ENCODE results near the gene RAB30.

The RAB30 gene

DNA sequence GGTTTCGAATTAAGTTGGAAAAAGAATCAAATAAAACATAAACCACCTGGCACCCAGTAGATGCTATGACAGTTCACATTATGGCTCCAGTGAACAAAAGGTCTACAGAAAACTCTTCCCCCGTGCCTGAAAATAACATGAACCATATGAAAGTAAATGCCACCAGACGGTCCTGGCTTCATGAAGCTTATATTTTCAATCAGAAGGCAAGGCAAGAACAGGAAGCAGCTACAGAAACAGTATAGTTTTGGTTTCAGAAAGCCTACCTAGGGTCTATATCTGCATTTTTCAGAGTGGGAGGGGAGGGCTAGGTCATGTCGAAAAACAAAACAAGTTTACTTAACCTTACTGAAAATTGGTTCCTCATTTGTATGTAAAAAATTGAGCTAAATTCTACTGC lies 9.8 kb downstream of the RAB30 start:
- Histone ChIP-seq H3K36me3 (replicated peaks) (no peaks in the 10 kb centered on the region), H3K27me3 (ENCODE audit: low read depth) (no peaks in the 10 kb centered on the region), H3K9me3 (no peaks in the 10 kb centered on the region), H3K4me1 (no peaks in the 10 kb centered on the region), H3K4me3 (no peak overlapping the region)
- in situ Hi-C loops (cut with MboI; ENCODE audit: low sequenced_read_pairs): no loop called here
- no peak for DNase-seq (ENCODE audit: low spot score in 2 of 2)

DNA sequence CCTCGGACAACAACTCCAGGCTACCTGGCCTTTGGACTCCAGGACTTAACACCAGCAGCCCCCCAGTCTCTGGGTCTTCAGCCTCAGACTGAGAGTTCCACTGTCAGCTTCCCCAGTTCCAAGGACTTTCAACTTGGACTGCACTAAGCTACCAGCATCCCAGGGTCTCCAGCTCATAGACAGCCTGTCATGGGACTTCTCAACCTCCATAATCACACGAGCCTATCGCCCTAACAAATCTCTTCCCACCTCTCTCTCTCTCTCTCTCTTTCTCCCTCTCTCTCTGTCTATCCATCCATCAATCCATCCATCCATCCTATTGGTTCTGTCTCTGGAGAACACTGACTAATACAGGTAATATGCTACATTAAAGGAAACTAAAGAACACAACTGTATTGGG lies 10.7 kb downstream of the RAB30 start:
- in situ Hi-C loops (cut with MboI; ENCODE audit: low sequenced_read_pairs): no loop called here
- Histone ChIP-seq H3K9me3 (no peaks in the 10 kb centered on the region), H3K27me3 (ENCODE audit: low read depth) (no peaks in the 10 kb centered on the region), H3K4me3 (no peak overlapping the region), H3K36me3 (replicated peaks) (no peaks in the 10 kb centered on the region), H3K4me1 (no peaks in the 10 kb centered on the region)
- DNase-seq (ENCODE audit: low spot score in 2 of 2): no peak

DNA sequence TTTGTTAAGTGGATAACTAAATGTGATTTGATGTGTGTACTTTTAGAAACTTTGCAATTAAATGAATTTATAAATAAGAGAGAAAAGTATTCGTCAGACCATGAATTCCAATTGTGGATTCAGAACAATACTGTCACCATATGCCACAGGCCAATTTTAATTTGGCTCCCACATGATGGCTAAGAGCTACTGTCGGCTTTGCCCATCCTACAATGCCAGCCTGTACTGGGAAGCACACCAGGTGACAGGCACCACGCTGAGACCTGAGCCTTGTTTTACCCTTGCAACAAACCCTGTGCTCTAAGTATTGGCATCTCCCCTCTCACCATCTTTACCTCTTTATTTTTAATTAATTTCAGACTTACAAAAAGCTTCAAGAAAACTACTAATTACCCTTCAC lies 14.0 kb downstream of the RAB30 start:
- H3K36me3 ChIP-seq (replicated peaks): no peaks in the 10 kb centered on the region
- H3K27me3 ChIP-seq (ENCODE audit: low read depth): no peaks in the 10 kb centered on the region
- in situ Hi-C loops (cut with MboI; ENCODE audit: low sequenced_read_pairs): no loop called here

DNA sequence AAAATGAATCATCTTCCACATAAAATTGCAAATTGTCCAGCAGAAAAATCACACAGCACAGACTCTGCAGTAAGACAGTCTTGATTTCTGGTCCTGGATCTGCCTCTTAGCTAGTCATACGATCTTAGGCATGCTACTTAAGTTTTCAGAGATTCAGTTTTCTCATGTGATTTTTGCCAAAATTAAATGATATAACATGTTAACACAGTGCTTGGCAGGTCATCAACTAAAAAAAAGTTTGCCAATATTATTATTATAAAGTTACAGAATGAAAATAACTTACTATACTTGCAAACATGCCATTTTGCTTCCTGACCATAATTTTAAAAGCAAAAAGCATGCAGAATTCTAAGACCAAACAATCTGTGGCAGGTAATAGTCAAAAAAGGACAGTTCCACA lies 15.1 kb downstream of the RAB30 start:
- Histone ChIP-seq H3K27me3 (ENCODE audit: low read depth) (no peaks in the 10 kb centered on the region), H3K9me3 (no peaks in the 10 kb centered on the region), H3K4me3 (no peak overlapping the region), H3K4me1 (no peaks in the 10 kb centered on the region), H3K36me3 (replicated peaks) (no peaks in the 10 kb centered on the region)
- DNase-seq (ENCODE audit: low spot score in 2 of 2): no peak
- in situ Hi-C loops (cut with MboI; ENCODE audit: low sequenced_read_pairs): no loop called here

More for the DNA sequence above, 14.0 kb downstream of the RAB30 start:
- no peak for DNase-seq (ENCODE audit: low spot score in 2 of 2)
- no peaks in the 10 kb centered on the region for H3K9me3 ChIP-seq
- no peak overlapping the region for H3K4me3 ChIP-seq
- H3K4me1 ChIP-seq: no peaks in the 10 kb centered on the region

DNA sequence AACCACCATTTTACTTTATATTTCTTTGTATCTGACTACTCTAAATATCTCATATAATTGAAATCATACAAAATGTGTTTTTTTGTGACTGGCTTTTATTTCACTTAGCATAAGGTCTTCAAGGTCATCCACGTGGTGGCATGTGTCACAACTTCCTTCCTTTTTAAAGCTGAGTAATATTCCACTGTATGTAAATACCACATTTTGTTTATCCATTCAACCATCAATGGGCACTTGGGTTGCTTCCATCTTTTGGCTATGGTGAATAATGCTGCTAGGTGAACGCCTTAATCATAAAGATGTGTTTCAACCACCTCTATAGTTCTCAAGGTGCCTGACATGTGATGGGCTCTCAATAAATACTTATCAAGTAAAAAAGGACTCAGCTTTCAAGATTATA lies 15.5 kb downstream of the RAB30 start:
- Histone ChIP-seq H3K4me1 (no peaks in the 10 kb centered on the region), H3K27me3 (ENCODE audit: low read depth) (no peaks in the 10 kb centered on the region), H3K4me3 (no peak overlapping the region), H3K36me3 (replicated peaks) (no peaks in the 10 kb centered on the region), H3K9me3 (no peaks in the 10 kb centered on the region)
- in situ Hi-C loops (cut with MboI; ENCODE audit: low sequenced_read_pairs): no loop called here
- DNase-seq (ENCODE audit: low spot score in 2 of 2): no peak

DNA sequence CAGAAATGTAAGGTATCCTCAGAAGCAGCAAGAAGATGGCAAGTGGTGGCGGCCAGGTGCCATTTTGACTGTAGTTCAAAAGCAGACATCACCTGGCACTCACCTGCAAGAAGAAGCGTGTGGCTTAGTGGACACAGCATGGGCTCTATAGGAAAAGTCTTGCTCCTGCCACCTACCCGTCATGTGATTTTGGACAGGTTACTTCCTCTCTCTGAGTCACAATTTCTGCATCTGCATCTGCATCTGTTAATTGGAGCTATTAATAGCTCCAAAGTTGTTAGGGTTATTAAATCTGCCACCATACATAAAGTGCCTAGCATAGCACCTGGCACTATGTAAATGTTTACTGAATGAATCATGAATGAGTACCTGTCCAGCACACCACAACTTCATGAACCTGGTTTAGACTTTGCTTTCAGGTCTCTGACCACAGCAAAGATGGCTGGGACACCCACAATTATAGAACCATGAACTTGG lies 16.8 kb downstream of the RAB30 start:
- in situ Hi-C loops (cut with MboI; ENCODE audit: low sequenced_read_pairs): no loop called here
- Histone ChIP-seq H3K27me3 (ENCODE audit: low read depth) (no peaks in the 10 kb centered on the region), H3K4me1 (no peaks in the 10 kb centered on the region), H3K9me3 (no peaks in the 10 kb centered on the region), H3K4me3 (no peak overlapping the region), H3K36me3 (replicated peaks) (no peaks in the 10 kb centered on the region)
- no peak for DNase-seq (ENCODE audit: low spot score in 2 of 2)

DNA sequence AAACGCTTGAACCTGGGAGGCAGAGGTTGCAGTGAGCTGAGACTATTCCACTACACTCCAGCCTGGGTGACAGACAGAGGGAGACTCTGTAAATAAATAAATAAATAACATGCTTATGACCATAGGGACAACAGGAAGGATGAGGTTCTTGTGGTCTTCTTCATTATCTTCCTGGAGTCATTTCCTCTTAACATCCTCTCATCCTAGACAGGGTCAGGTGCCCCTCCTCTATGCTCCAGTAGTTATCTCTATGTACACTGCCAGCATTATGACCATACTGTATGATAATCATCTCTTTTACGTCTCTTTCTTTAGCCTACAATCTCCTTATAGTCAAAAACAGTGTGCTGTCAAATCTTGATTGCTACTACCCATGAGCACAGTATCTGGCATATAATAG lies 17.7 kb downstream of the RAB30 start:
- H3K4me1 ChIP-seq: no peaks in the 10 kb centered on the region
- no peak for DNase-seq (ENCODE audit: low spot score in 2 of 2)
- in situ Hi-C loops (cut with MboI; ENCODE audit: low sequenced_read_pairs): no loop called here
- no peaks in the 10 kb centered on the region for H3K27me3 ChIP-seq (ENCODE audit: low read depth)
- no peaks in the 10 kb centered on the region for H3K9me3 ChIP-seq
- no peak overlapping the region for H3K4me3 ChIP-seq
- no peaks in the 10 kb centered on the region for H3K36me3 ChIP-seq (replicated peaks)

DNA sequence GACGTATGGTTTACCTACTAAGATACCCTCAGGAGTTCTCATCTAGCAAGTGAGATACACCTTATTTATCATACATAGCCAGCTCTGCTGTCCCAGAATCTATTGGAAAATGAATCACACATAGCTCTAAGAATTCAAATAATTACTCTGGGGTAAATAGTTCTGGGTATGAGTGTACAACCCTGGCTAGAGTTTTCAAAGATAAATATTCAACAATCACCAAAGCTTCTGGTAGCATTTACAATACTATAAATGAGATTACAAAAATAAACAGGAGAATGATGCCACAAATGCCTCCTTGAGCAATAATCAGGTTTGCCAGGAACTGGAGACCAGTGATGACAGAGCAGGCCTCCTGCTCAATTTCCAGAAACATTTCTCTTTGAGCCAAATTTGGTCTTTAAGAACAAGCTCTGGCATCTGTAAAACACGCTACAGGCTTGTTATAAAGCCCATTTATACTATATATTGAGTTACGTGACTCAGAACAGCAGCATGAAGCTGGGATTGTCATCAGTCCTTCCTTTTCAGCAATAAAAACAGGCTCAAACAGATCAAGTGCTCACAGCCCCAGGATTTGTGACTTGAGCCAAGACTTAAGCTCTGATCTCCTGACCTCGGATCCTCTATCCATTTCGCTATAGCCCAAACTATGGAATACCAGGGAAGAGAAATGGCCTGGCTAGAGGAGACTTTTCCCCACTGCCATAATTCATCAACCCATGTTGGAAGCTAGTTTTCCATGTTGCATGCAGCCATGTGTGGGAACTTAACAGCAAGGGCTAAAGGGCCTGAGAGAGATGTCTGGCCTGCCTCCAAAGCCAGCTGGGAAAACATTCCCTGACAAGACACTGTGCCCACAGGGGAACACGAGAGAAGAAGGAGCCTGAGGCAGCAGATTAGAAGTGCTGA lies 19.7 kb downstream of the RAB30 start:
- H3K9me3 ChIP-seq: no peaks in the 10 kb centered on the region
- H3K27me3 ChIP-seq (ENCODE audit: low read depth): no peaks in the 10 kb centered on the region
- H3K4me1 ChIP-seq: peaks cover 12% of the 10 kb centered on the region
- in situ Hi-C loops (cut with MboI; ENCODE audit: low sequenced_read_pairs): no loop called here
- no peaks in the 10 kb centered on the region for H3K36me3 ChIP-seq (replicated peaks)
- H3K4me3 ChIP-seq: no peak overlapping the region
- DNase-seq (ENCODE audit: low spot score in 2 of 2): no peak

DNA sequence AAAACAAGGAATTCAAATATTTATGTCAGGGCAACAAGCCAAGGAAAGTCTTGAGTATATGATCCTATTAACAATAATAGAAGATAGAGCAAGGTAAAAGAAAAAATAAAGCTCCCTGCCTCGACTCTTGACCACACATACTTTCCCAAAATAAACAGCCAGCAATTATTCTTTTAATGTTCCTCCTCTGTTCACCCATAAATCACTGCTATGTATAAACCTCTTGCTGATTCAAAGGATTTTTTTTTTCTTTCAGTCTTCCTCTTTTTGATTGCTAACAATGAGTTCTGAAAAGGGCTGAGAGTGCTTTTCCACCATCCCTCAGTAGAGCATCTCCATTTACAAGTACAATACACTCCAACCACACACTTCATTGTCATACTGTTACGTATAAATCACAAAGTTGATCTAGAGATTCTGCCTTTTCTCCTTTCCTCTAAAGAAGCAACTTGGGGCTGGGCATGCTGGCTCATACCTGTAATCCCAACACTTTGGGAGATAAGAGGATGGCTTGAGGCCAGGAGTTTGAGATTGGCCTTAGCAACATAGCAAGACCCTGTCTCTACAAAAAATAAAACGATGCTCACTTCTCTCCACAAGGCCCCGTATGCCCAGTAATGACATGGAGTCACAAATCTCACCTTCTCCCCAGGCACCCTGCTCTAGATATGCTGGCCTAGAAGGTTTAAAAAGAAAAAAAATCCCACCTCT lies 24.0 kb downstream of the RAB30 start:
- no peaks in the 10 kb centered on the region for H3K27me3 ChIP-seq (ENCODE audit: low read depth)
- no peaks in the 10 kb centered on the region for H3K9me3 ChIP-seq
- H3K36me3 ChIP-seq (replicated peaks): no peaks in the 10 kb centered on the region
- in situ Hi-C loops (cut with MboI; ENCODE audit: low sequenced_read_pairs): no loop called here
- H3K4me3 ChIP-seq: no peak overlapping the region
- peaks cover 16% of the 10 kb centered on the region for H3K4me1 ChIP-seq
- DNase-seq (ENCODE audit: low spot score in 2 of 2): peak; percentile 29 to 91

DNA sequence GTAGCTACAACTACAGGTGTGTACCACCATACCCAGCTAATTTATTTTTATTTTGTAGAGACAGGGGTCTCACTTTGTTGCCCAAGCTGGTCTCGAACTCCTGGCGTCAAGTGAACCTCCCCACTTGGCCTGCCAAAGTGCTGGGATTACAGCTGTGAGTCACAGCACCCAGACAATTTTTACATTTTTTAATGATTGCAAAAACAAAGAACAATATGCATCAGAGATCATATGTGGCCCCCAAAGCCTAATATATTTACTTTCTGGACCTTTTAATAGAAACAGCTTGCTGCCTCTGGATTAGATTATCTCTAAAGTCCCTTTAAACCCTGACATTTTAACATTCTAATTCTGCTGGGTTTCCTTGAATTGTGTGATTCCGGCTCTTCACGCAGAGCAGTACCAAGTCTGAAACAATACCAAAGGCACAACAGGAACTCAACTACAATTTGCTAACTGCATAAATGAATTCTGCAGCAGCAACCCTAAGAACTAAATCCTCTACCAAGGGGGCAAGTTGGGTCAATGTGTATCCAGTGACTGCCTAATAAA lies 25.0 kb downstream of the RAB30 start:
- H3K27me3 ChIP-seq (ENCODE audit: low read depth): no peaks in the 10 kb centered on the region
- no peaks in the 10 kb centered on the region for H3K9me3 ChIP-seq
- H3K36me3 ChIP-seq (replicated peaks): no peaks in the 10 kb centered on the region
- DNase-seq (ENCODE audit: low spot score in 2 of 2): no peak
- in situ Hi-C loops (cut with MboI; ENCODE audit: low sequenced_read_pairs): no loop called here
- peaks cover 16% of the 10 kb centered on the region for H3K4me1 ChIP-seq
- no peak overlapping the region for H3K4me3 ChIP-seq

DNA sequence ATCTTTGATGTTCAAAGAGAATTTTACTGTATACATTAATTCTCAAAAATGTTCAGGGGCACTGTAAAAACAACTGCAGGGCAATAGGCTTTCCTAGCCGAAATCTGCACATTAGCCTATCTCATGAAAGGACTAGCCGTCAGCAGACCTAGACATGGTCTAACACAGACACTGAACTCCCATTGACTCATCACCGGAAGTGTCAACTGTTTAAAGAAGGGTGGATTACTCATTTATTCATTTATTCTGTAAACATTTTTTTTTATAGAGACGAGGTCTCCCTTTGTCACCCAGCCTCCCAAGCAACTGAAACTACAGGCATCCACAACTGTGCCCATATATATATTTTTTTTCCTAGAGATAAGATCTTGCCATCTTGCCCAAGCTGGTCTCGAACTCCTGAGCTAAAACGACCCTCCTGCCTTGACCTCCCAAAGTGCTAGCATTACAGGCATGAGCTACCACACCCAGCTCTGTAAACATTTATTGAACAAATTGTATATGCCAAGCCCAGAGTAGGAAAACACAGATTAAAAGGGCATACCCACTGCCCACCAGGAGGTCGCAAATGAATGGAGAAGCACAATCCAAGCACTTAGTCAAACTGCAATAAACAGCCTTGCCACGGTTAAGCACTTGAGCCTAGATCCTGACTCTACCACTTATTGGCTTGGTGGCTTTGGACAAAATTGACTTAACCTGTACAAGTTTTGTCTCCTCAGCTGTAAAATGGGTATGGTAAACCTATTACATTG lies 26.6 kb downstream of the RAB30 start:
- Histone ChIP-seq H3K36me3 (replicated peaks) (no peaks in the 10 kb centered on the region), H3K9me3 (no peaks in the 10 kb centered on the region), H3K4me3 (no peak overlapping the region), H3K27me3 (ENCODE audit: low read depth) (no peaks in the 10 kb centered on the region), H3K4me1 (peaks cover 16% of the 10 kb centered on the region)
- DNase-seq (ENCODE audit: low spot score in 2 of 2): no peak
- in situ Hi-C loops (cut with MboI; ENCODE audit: low sequenced_read_pairs): no loop called here

DNA sequence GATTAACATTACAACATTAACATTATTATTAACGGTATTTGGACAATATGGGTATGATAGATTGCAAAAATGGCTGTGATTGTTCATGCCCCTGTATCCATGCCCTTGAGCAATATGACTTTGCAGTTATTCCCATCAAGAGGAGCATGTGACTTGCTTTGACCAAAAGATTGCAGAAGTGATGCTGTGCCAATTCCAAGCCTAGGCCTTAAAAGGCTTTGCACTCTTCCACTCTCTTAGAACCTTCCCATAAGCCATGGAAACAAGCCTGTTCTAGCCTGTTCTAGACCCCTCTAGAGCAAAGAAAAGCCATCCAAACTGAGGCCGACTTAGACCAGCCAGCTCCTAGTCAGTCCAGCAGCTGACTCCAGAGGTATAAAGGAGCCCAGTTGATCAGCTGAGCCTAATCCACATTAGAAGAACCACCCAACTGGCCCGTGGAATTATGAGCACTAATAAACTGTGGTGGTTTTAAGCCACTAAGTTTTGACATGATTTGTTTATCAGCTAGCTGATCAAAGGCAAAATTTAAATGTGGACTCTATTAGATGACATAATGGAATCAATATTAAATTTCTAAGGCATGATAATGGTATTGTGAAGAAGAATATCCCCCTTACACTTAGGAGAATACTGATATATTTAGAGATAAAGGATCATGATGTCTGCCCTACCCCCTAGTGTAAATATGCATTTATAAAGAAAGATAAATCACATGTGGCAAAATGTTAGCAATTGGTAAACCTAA lies 28.6 kb downstream of the RAB30 start:
- Histone ChIP-seq H3K4me1 (peaks cover 16% of the 10 kb centered on the region), H3K36me3 (replicated peaks) (no peaks in the 10 kb centered on the region), H3K27me3 (ENCODE audit: low read depth) (no peaks in the 10 kb centered on the region), H3K9me3 (no peaks in the 10 kb centered on the region), H3K4me3 (no peak overlapping the region)
- in situ Hi-C loops (cut with MboI; ENCODE audit: low sequenced_read_pairs): no loop called here
- no peak for DNase-seq (ENCODE audit: low spot score in 2 of 2)

DNA sequence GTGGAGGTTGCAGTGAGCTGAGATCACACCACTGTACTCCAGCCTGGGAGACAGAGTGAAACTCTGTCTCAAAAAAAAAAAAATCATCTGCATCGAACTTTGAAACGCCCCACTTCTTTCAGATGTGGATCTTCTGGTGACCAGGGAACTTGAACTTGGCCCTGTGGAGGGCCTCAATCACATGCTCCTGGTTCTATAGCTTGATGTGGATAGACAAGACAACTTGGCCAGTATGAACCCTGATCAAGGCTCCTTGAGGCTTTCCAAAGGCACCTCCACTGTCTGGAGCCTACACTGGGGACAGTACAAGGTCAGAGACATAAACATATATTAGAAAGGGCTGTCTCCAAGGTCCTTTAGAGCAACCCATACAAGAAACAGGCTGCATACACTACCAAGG lies 30.6 kb downstream of the RAB30 start:
- Histone ChIP-seq H3K4me1 (no peaks in the 10 kb centered on the region; the same call in 1 of the 2 replicates), H3K27me3 (ENCODE audit: low read depth) (no peaks in the 10 kb centered on the region), H3K9me3 (no peaks in the 10 kb centered on the region), H3K36me3 (replicated peaks) (no peaks in the 10 kb centered on the region), H3K4me3 (no peak overlapping the region)
- in situ Hi-C loops (cut with MboI; ENCODE audit: low sequenced_read_pairs): no loop called here
- no peak for DNase-seq (ENCODE audit: low spot score in 2 of 2)
